Brain microvascular endothelial cell (primary cell): ENCODE data around the gene GAST.
"Not testable (repeated sequence)": the region's sequence is repeated elsewhere in the genome, so short reads cannot be mapped to it uniquely, and the experiment has no call there.

Experiments
- DNase-seq: peaks from one replicate; pipeline ENCODE4 v3.0.0-alpha.2; 2020
- H3K27ac ChIP-seq: fragments of 250-450 bp; sonication (Bioruptor Pico); 2 replicates; pipeline ENCODE4 v1.5.1; 2020; ENCODE audit warnings: mild to moderate bottlenecking, moderate library complexity
- H3K27me3 ChIP-seq: fragments of 250-450 bp; sonication (Bioruptor Pico); replicated peaks from 2 replicates; pipeline ENCODE4 v1.5.1; 2020; ENCODE audit warnings: mild to moderate bottlenecking
- H3K36me3 ChIP-seq: fragments of 250-450 bp; sonication (Bioruptor Pico); replicated peaks from 2 replicates; pipeline ENCODE4 v1.5.1; 2020; ENCODE audit warnings: mild to moderate bottlenecking
- H3K4me3 ChIP-seq: 2 replicates; pipeline ENCODE4 v1.5.1; 2011; ENCODE audit warnings: low read depth, mild to moderate bottlenecking, control low read depth, low read length, moderate library complexity
- in situ Hi-C: cut with HindIII; loops from 2 replicates; pipeline ENCODE4 v1.10.0; 2017; ENCODE audit warnings: low sequenced_read_pairs, low pct_ligation_motif_present
- TF ChIP-seq, protein P1 (sequence below): IDR thresholded peaks from 2 replicates; pipeline ENCODE4 v1.5.1; 2011; ENCODE audit warnings: low read depth, mild to moderate bottlenecking, moderate library complexity, low read length, control low read depth, inconsistent platforms; ENCODE audit errors: missing control alignments

The GAST gene

GRCh38 chr17:41695134-41695661 lies 16.9 kb upstream of the GAST start:
- TF ChIP-seq, protein P1, sequence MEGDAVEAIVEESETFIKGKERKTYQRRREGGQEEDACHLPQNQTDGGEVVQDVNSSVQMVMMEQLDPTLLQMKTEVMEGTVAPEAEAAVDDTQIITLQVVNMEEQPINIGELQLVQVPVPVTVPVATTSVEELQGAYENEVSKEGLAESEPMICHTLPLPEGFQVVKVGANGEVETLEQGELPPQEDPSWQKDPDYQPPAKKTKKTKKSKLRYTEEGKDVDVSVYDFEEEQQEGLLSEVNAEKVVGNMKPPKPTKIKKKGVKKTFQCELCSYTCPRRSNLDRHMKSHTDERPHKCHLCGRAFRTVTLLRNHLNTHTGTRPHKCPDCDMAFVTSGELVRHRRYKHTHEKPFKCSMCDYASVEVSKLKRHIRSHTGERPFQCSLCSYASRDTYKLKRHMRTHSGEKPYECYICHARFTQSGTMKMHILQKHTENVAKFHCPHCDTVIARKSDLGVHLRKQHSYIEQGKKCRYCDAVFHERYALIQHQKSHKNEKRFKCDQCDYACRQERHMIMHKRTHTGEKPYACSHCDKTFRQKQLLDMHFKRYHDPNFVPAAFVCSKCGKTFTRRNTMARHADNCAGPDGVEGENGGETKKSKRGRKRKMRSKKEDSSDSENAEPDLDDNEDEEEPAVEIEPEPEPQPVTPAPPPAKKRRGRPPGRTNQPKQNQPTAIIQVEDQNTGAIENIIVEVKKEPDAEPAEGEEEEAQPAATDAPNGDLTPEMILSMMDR, result no peak
- no peak for DNase-seq
- in situ Hi-C loops, result no loop called here
- H3K27me3 ChIP-seq, result no peaks in the 10 kb centered on the region
- H3K27ac ChIP-seq, result no peak overlapping the region
- peaks cover 40% of the 10 kb centered on the region for H3K36me3 ChIP-seq
- H3K4me3 ChIP-seq, result no peak overlapping the region

DNA sequence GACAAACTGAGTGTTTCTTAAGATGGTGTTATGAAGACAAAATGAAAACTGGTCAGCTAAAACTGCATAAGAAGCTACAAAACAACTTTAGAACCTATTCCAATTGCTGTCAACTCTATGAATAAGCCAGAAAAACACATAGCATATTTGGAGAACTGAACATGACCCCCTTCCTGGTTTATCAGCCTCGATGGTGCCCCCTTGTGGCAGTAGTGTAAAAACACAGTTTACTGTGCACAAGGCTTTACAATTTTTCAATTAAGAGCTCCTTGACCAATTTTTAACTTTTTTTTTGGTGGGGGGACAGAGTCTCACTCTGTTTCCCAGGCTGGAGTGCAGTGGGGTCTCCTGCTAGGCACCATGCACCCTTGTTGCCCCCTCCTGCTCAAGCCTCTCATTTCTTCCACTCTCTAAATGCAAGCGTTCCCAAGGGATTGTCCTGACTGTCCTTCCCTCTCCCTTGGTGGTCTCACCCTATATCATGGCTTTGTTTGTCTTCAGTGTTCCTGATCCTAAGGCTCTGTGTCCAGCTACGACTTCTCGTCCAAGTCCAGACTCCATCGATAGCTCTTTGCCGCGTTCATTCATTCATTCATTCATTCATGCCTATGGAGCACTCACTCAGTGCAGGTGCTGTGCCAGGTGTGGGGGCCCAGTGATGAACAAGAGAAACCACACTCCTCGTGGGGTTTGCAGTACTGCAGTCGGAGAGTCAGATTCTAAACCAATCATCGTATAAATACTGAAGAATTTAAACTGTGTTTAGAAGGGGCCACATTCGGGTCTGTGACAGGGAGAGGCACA lies 16.0 kb upstream of the GAST start:
- H3K27ac ChIP-seq, result no peak overlapping the region

DNA sequence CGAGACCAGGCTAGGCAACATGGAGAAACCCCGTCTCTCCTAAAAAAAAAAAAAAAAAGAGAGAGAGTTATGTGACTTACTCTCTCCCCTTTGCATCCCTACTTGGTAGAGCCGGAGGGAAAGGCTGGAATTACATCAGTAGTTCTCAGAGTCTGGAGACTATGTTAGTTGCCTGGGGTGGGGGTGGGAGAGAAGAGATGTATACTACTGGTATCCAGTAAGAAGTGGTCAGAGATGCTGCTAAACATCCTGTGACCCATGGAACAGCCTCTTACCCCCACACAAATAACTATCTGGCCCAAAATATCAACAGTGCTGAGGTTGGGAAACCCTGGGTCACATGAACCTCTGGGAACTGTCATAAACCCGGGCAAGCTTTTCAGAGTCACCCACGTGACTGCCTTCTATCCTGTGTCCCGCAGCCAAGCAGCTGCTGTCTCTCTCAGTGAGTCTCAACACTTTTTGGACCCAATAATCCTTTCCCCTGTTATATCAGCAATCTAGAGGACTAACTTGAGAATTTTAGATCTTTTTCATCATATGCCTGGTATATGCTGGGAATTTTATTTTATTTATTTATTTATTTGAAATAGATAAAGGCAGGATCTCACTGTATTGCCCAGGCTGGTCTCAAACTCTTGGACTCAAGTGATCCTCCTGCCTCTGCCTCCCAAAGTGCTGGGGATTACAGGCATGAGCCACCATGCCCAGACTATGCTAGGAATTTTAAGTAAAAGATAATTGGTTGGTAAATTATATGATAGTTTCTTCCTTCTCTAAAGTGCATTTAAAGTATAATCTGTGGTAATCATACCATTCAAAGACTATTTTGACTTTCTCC lies 14.8 kb upstream of the GAST start:
- H3K27ac ChIP-seq, result no peak overlapping the region
- TF ChIP-seq, protein P1, result no peak
- DNase-seq, result no peak
- in situ Hi-C loops, result no loop called here
- H3K27me3 ChIP-seq, result no peaks in the 10 kb centered on the region
- H3K36me3 ChIP-seq, result peaks cover 19% of the 10 kb centered on the region
- H3K4me3 ChIP-seq, result no peak overlapping the region

More for the DNA sequence above, 16.0 kb upstream of the GAST start:
- TF ChIP-seq, protein P1, result peak; percentile 85
- H3K4me3 ChIP-seq, result no peak overlapping the region
- H3K27me3 ChIP-seq, result no peaks in the 10 kb centered on the region
- no peak for DNase-seq
- in situ Hi-C loops, result no loop called here
- H3K36me3 ChIP-seq, result peaks cover 31% of the 10 kb centered on the region

GRCh38 chr17:41700843-41701242 lies 11.3 kb upstream of the GAST start:
- H3K27me3 ChIP-seq, H3K36me3 ChIP-seq, in situ Hi-C loops, DNase-seq, H3K27ac ChIP-seq, H3K4me3 ChIP-seq: not testable (repeated sequence)

GRCh38 chr17:41702712-41703111 lies 9.4 kb upstream of the GAST start:
- in situ Hi-C loops, result no loop called here
- Histone ChIP-seq H3K4me3 (no peak overlapping the region), H3K27me3 (no peaks in the 10 kb centered on the region), H3K27ac (no peak overlapping the region), H3K36me3 (no peaks in the 10 kb centered on the region)
- TF ChIP-seq, protein P1, result no peak
- no peak for DNase-seq
